HepG2 (cell line): ENCODE results near the gene PAN2.

Experiments
- BHLHE40 ChIP-seq: IDR thresholded peaks from 2 replicates; pipeline ENCODE4 v1.6.1; 2011; ENCODE audit warnings: low read length, improper control_type of control experiment
- CTCF ChIP-seq: sonication (generic); formaldehyde crosslinking; IDR thresholded peaks from 2 replicates; pipeline ENCODE4 v1.5.0; 2020; ENCODE audit warnings: mild to moderate bottlenecking, missing genetic modification reagents, moderate library complexity
- SNRNP70 ChIP-seq: fragments of 200-400 bp; formaldehyde crosslinking; IDR thresholded peaks from 2 replicates; pipeline ENCODE4 v1.6.1; 2017; ENCODE audit warnings: mild to moderate bottlenecking, low read depth, low read length, moderate library complexity
- ZBED4 ChIP-seq: sonication (generic); formaldehyde crosslinking; IDR thresholded peaks from 2 replicates; pipeline ENCODE4 v1.4.0; 2020; ENCODE audit warnings: missing genetic modification reagents, borderline replicate concordance

GRCh38 chr12:56326126-56326525, 7.7 kb downstream of the PAN2 start:
- no peak for TF ChIP-seq ZBED4 (CRISPR knock-in tag)
- TF ChIP-seq BHLHE40, result no peak
- no peak for TF ChIP-seq CTCF (CRISPR knock-in tag)
- TF ChIP-seq SNRNP70, result no peak
